Osteocyte (in vitro differentiated cells): ENCODE measurements around the gene PTTG1IP2. TPM values are rescaled to one million over a fixed set of nuclear protein-coding genes. Genes with fewer than 3 reads are reported as not detected.

Source experiments
- DNase-seq: peaks from one replicate; pipeline ENCODE4 v3.0.0; 2021; ENCODE audit warnings: mixed read lengths; ENCODE audit not compliant: unreplicated experiment; ENCODE audit errors: extremely low spot score
- H3K27ac Mint-ChIP-seq: one replicate; pipeline ENCODE4 v1.8.0; 2021; ENCODE audit warnings: mild to moderate bottlenecking, mixed read lengths; ENCODE audit not compliant: unreplicated experiment
- H3K27me3 Mint-ChIP-seq: one replicate; pipeline ENCODE4 v1.8.0; 2021; ENCODE audit warnings: mixed read lengths; ENCODE audit not compliant: unreplicated experiment
- H3K36me3 Mint-ChIP-seq: one replicate; pipeline ENCODE4 v1.8.0; 2021; ENCODE audit warnings: mixed read lengths; ENCODE audit not compliant: unreplicated experiment
- H3K4me1 Mint-ChIP-seq: one replicate; pipeline ENCODE4 v1.8.0; 2021; ENCODE audit warnings: mixed read lengths; ENCODE audit not compliant: unreplicated experiment
- H3K4me3 Mint-ChIP-seq: one replicate; pipeline ENCODE4 v1.8.0; 2021; ENCODE audit warnings: mild to moderate bottlenecking, moderate library complexity, mixed read lengths; ENCODE audit not compliant: unreplicated experiment
- H3K9me3 Mint-ChIP-seq: one replicate; pipeline ENCODE4 v1.8.0; 2021; ENCODE audit warnings: mixed read lengths; ENCODE audit not compliant: unreplicated experiment
- CTCF ChIP-seq: fragments of 200-600 bp; sonication (generic); IDR thresholded peaks from 2 replicates; pipeline ENCODE4 v1.5.0; 2021; ENCODE audit warnings: antibody characterized with exemption, mild to moderate bottlenecking, moderate library complexity
- total RNA-seq: library from RNA; stranded (reverse); gene quantifications from 2 replicates; pipeline ENCODE4 v1.2.1, GENCODE V29; 2021

Gene PTTG1IP2
- total RNA-seq, 1 donor from 2014 or later, result not detected

GRCh38 chr7:90552521-90552920 is 83.1 kb downstream of the PTTG1IP2 start:
- H3K27ac Mint-ChIP-seq, result no peak overlapping the region
- TF ChIP-seq CTCF, result peak; percentile 55
- no peaks in the 10 kb centered on the region for H3K4me1 Mint-ChIP-seq
- H3K9me3 Mint-ChIP-seq, result peaks cover 14% of the 10 kb centered on the region
- peaks cover 8% of the 10 kb centered on the region for H3K27me3 Mint-ChIP-seq
- DNase-seq, result no peak
- no peak overlapping the region for H3K4me3 Mint-ChIP-seq
- peaks cover 5% of the 10 kb centered on the region for H3K36me3 Mint-ChIP-seq

- Mint-ChIP-seq H3K36me3 (peaks cover 2% of the 10 kb centered on the region), H3K27me3 (peaks cover 4% of the 10 kb centered on the region), H3K9me3 (peaks cover 2% of the 10 kb centered on the region), H3K4me3 (no peak overlapping the region), H3K4me1 (no peaks in the 10 kb centered on the region), H3K27ac (no peak overlapping the region)
- TF ChIP-seq CTCF, result no peak
- no peak for DNase-seq
Measured at GRCh38 chr7:90560730-90561129, 91.3 kb downstream of the PTTG1IP2 start.

Other genes with a start within 250 kb of the PTTG1IP2 start
- gene CFAP69, start 224.5 kb upstream of the PTTG1IP2 start, total RNA-seq, result 0.86 and 1.1 TPM in 2 replicates
- not detected in 2 replicates for gene FAM237B, start 148.3 kb upstream of the PTTG1IP2 start, total RNA-seq
- gene GTPBP10, start 122.9 kb upstream of the PTTG1IP2 start, total RNA-seq, result 19.5 and 19.6 TPM in 2 replicates
- gene CLDN12, start 66.2 kb upstream of the PTTG1IP2 start, total RNA-seq, result 20.9 and 28.9 TPM in 2 replicates
- 117 and 131 TPM in 2 replicates for gene CDK14, start 126.7 kb downstream of the PTTG1IP2 start, total RNA-seq